B cell (primary cell): ENCODE results near the gene TRMT10B.

ENCODE experiments used
- EZH2 ChIP-seq: IDR thresholded peaks from 2 replicates; pipeline ENCODE4 v1.6.1; 2012; ENCODE audit warnings: borderline replicate concordance, low read depth, mild to moderate bottlenecking, moderate library complexity, low read length; ENCODE audit not compliant: insufficient read depth, poor library complexity, severe bottlenecking
- TF ChIP-seq, protein P1 (sequence below): fragments of 200-600 bp; IDR thresholded peaks from one replicate; pipeline ENCODE4 v1.8.0; 2022; ENCODE audit warnings: antibody characterized with exemption, mild to moderate bottlenecking

GRCh38 chr9:37784291-37784615, 30.6 kb downstream of the TRMT10B start:
- TF ChIP-seq, protein P1, sequence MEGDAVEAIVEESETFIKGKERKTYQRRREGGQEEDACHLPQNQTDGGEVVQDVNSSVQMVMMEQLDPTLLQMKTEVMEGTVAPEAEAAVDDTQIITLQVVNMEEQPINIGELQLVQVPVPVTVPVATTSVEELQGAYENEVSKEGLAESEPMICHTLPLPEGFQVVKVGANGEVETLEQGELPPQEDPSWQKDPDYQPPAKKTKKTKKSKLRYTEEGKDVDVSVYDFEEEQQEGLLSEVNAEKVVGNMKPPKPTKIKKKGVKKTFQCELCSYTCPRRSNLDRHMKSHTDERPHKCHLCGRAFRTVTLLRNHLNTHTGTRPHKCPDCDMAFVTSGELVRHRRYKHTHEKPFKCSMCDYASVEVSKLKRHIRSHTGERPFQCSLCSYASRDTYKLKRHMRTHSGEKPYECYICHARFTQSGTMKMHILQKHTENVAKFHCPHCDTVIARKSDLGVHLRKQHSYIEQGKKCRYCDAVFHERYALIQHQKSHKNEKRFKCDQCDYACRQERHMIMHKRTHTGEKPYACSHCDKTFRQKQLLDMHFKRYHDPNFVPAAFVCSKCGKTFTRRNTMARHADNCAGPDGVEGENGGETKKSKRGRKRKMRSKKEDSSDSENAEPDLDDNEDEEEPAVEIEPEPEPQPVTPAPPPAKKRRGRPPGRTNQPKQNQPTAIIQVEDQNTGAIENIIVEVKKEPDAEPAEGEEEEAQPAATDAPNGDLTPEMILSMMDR: no peak
- TF ChIP-seq EZH2: no peak
